Fibroblast of skin of left quadriceps (primary cell): ENCODE results near the gene CARD14.

ENCODE experiments used
- DNase-seq, 2 experiments: peaks; one replicate each; pipeline ENCODE4 v3.0.0-alpha.2; 2013; ENCODE audit warnings: low read depth in 2 of 2

CARD14 gene

GRCh38 chr17:80169784-80170500, at the start of gene CARD14:
Gene CARD14 (plus strand): TSS chr17:80170030. CDS start chr17:80181439, 11,409 bp downstream.
- no peak for DNase-seq

- no peak for DNase-seq
These were observed 47.7 kb upstream of the CARD14 start for GRCh38 chr17:80122026-80122575.

GRCh38 chr17:80122926-80123505, 46.8 kb upstream of the CARD14 start:
- no peak for DNase-seq

- no peak for DNase-seq
These were observed 46.0 kb upstream of the CARD14 start for GRCh38 chr17:80123791-80124190.

- no peak for DNase-seq
These were observed 45.4 kb upstream of the CARD14 start for GRCh38 chr17:80124351-80124981.

GRCh38 chr17:80125656-80126448, 44.0 kb upstream of the CARD14 start:
- DNase-seq, result peak; percentile 21 to 36

GRCh38 chr17:80126449-80126715, 43.4 kb upstream of the CARD14 start:
- no peak for DNase-seq

GRCh38 chr17:80129006-80129565, 40.7 kb upstream of the CARD14 start:
- DNase-seq, result no peak

GRCh38 chr17:80130992-80131391, 38.8 kb upstream of the CARD14 start:
- no peak for DNase-seq

- no peak for DNase-seq
These were observed 36.8 kb upstream of the CARD14 start for GRCh38 chr17:80132906-80133625.

- no peak for DNase-seq
These were observed 36.2 kb upstream of the CARD14 start for GRCh38 chr17:80133626-80133970.

GRCh38 chr17:80137131-80137530, 32.7 kb upstream of the CARD14 start:
- DNase-seq, result no peak

GRCh38 chr17:80138856-80139426, 30.9 kb upstream of the CARD14 start:
- DNase-seq, result no peak

- no peak for DNase-seq
These were observed 28.2 kb upstream of the CARD14 start for GRCh38 chr17:80141463-80142165.

GRCh38 chr17:80142929-80143328, 26.9 kb upstream of the CARD14 start:
- DNase-seq, result no peak

- no peak for DNase-seq
These were observed 24.5 kb upstream of the CARD14 start for GRCh38 chr17:80145076-80146075.

- no peak for DNase-seq
These were observed 23.5 kb upstream of the CARD14 start for GRCh38 chr17:80146121-80147034.
